ENCODE data around the gene RASAL2.
"Not testable (repeated sequence)": the region's sequence is repeated elsewhere in the genome, so short reads cannot be mapped to it uniquely, and the experiment has no call there.

DNA sequence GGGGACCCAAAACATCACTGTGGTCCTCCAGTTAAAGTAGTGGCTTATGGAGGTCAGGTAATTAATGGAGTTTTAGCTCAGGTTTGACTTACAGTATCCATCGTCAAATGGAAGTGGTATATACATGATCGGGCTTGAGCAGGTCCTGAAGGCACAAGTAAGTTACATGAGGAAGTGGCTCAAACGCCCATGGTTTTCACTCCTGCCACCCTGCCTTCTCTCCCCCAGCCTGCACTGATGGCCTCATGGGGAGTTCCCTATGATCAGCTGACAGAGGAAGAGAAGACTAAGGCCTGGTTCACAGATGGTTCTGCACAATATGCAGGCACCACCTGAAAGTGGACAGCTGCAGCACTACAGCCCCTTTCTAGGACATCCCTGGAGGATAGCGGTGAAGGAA is 108.2 kb downstream of the RASAL2 start:
- TF ChIP-seq, protein P1, sequence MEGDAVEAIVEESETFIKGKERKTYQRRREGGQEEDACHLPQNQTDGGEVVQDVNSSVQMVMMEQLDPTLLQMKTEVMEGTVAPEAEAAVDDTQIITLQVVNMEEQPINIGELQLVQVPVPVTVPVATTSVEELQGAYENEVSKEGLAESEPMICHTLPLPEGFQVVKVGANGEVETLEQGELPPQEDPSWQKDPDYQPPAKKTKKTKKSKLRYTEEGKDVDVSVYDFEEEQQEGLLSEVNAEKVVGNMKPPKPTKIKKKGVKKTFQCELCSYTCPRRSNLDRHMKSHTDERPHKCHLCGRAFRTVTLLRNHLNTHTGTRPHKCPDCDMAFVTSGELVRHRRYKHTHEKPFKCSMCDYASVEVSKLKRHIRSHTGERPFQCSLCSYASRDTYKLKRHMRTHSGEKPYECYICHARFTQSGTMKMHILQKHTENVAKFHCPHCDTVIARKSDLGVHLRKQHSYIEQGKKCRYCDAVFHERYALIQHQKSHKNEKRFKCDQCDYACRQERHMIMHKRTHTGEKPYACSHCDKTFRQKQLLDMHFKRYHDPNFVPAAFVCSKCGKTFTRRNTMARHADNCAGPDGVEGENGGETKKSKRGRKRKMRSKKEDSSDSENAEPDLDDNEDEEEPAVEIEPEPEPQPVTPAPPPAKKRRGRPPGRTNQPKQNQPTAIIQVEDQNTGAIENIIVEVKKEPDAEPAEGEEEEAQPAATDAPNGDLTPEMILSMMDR (conservative IDR thresholded peaks at IDR 0.05 in 1 of 2, IDR thresholded peaks at IDR 0.05 in 1 of 2; ENCODE audit: low read depth in 1 of 2, low read length in 2 of 2), result not testable (repeated sequence)
- not testable (repeated sequence) for TF ChIP-seq EZH2 (IDR thresholded peaks at IDR 0.05; ENCODE audit: low read length, missing control alignments)
